HG03432 (cell line): ENCODE measurements around the gene PSTPIP1.

Experiments
- ATAC-seq: cut with Tn5 transposase; IDR thresholded peaks from one replicate; pipeline ENCODE4 v1.9.1; 2021; ENCODE audit warnings: mild to moderate bottlenecking, moderate library complexity; ENCODE audit not compliant: unreplicated experiment

The PSTPIP1 gene

DNA sequence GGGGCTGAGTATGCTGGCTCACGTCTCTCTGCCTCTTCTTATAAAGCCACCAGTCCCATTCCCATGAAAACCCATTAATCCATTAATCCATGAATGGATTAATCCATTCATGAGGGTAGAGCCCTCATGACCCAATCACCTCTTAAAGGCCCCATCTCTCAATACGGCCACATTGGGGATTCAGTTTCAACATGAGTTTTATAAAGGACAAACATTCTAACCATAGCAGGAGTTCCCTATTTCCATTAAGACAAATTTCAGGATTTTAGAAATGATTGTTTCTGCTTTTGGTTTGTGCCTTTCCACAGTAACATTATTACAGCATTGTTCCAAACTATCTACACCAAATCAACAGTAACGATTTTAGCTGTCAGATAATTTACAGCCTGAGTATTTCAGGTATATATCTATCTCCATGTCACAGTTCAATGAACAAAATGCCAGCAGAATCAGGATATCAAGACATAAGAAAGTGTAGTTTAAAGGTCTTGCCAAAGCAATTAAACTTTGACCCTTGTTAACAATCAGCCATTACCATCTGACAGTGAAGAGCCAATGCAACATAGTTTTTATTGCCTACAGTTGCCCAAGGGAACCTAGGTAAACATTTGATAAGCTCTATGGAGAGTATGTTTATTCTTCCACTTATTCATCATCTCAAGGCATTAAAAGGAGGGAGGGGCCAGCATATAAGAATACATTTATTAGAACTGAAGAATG lies 72.2 kb downstream of the PSTPIP1 start:
- no peak for ATAC-seq

DNA sequence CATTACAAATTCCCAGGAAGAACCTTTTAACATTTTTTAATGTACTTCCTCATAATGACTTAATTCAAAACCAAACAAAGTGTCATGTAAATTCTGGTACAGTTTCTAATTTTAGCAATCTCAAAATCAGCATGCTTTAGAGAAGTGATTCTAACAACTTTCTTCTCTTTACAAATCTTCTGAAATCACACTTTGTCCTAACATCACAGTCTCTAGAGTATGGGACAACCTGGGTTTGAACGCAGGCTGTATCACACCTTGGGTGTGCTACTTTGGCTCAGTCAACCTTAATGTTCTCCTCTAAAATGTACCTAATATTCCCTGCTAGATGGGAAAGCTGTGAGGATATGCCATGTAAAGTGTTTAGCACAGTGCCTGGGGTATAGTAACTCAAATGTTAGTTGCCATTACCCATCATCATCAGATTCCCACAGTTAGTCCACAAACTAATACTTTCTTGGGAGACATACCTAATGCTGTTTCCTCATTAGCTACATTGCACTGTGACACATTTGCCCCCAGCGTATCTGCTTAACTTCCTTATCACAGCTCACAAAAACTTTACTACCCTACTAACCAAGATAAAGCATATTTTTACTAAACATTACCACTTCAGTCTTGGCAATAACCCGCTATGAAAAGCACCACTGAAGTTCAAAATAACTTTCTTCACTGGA lies 72.9 kb downstream of the PSTPIP1 start:
- ATAC-seq: no peak

DNA sequence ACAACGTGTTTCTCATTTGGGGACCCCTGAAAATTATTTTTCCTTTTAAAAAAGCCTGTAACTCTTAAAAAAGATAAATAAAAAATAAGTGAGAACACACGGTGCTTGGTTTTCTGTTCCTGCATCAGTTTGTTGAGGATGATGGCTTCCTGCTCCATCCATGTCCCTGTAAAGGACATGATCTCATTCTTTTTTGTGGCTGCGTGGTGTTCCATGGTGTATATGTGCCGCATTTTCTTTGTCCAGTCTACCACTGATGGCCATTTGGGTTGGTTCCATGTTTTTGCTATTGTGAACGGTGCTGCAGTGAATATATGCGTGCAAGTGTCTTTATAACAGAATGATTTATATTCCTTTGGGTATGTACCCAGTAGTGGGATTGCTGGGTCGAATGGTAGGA lies 73.7 kb downstream of the PSTPIP1 start:
- no peak for ATAC-seq

DNA sequence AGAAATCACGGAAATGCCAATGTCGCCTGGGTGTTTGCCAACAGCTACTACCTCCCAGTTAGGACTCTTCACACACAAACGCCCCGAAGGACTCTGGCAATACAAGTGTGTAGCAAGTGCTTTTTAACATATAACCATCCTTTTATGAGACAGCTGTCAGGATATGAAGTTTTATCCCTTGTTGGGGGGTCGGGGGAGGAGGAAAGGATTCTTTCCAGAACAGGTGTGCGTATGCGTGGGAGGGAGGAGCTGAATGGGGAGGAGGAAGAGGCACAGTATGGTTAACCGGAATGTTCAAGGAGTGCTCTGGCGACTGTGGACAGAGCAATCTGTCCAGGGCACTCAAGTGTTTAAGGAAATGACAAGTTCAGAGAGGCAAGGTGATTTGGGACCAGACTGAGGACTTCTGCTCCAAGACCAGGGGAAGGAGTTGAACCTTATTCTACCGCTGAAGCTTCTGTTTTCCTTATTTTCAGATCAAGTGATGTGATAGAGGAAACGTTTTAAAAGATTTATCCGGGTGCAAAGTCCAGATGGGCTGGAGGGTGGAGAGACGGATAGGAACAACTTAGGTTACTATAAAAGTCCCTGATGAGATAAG lies 74.7 kb downstream of the PSTPIP1 start:
- no peak for ATAC-seq

DNA sequence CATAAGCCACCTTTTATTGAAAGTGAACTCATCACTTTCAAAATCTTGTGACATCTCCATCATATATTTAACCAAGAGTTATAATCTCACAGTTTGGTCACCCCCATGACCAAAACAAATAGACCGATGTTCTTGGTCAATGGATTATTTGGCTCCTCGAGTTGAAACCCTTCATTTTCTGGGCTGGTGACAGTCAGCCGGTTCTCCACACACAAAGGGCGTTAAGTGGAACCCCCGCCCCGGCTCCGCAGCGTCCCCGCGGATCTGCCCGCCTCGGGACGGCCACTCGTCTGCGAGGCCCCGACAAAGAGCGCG lies 75.2 kb downstream of the PSTPIP1 start:
- no peak for ATAC-seq

- ATAC-seq: peak; percentile 96
These were observed 75.8 kb downstream of the PSTPIP1 start, which contains the start of gene TSPAN3 for GRCh38 chr15:77070495-77071304. Gene TSPAN3, minus strand, starts transcription at chr15:77071109. Its CDS starts 155 bp downstream, at chr15:77070954.

GRCh38 chr15:77071305-77072223 lies 76.6 kb downstream of the PSTPIP1 start:
- no peak for ATAC-seq

DNA sequence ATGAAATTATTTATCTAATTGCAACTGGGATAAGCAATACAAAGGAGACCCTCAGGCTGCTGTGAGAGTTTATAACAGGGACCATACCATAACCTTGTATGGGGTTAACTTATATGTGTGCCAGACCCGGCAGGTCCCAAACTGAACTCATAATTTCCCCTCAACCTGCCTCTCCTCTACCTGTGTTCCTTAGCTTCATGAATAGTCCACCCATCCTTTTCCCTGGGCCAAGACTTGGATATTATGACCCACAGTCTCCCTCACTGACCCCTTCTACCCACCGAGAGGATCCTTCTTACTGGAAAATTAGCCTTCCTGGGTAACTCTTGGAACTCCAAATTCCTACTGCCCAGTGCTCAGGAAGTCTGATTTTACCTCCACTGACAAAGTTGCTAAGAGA lies 79.4 kb downstream of the PSTPIP1 start:
- ATAC-seq: no peak

GRCh38 chr15:77075528-77075927 lies 80.6 kb downstream of the PSTPIP1 start:
- no peak for ATAC-seq

DNA sequence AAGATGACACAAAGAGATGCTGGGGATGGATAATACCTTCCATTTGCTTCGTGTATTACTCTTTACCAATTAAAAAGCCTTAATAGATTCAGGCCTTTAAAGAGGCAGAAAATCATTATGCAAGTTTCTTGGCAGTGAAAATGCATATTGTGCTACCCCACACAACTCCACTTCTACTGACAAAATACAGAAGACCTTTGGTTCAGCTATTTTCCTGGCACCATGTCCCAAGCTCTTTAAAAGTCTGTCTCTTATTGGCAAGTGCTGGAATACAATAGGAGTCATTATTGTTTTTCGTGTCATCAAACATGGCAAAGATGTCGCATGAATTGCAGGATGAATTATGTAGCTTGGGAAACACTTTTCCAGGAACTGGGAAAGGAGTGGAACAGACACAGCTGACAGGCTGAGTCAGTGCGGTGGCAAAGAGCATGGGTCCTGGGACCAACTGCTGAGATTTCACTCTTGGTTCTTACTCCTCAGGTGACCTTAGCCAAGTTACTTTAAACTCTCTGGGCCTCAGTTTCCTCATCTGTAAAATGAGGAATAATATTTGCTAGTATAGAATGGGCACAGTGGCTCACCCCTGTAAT lies 81.5 kb downstream of the PSTPIP1 start:
- no peak for ATAC-seq

- no peak for ATAC-seq
These were observed 87.0 kb downstream of the PSTPIP1 start for GRCh38 chr15:77081971-77082370.

- ATAC-seq: peak; percentile 88
These were observed 88.6 kb downstream of the PSTPIP1 start for GRCh38 chr15:77083381-77084160.

DNA sequence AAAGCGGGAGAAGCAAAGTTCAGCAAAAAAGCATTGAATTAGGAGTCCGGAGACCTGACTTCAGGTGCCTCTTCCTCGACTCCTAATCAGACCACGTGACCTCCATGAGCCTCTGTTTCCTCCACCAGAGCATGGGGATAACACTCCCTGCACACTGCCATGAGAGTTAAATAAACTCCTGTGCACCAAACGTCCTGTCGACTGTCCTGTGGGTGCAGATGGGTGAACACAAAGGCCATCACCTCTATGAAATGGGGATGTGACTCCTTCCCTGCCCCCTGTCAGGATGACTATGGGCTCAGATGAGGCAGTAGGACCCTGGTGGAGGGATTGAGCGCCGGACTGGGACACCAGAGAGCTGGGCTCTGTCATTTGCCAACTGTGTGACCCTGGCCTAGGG lies 89.5 kb downstream of the PSTPIP1 start:
- no peak for ATAC-seq

GRCh38 chr15:77085297-77085696 lies 90.4 kb downstream of the PSTPIP1 start:
- ATAC-seq: no peak
